ENCODE results near the gene CSMD2.

DNA sequence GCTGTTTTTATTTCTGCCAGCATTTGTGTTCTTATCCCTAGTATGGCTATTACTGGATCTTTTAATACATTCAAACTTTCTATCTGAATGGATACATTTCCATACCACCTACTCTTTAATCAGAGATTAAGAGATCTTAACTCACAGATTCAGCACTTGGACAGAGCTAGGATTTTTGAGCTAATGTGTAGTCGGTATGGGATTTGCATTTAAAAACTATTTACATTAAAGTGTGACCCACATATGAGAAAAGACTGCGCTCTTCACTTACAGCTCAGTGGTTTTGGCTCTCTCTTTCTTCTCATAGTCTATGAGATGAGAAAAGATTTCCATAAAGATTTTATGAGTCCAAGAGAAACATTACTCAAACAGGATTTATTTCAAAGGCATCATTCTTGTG, 284.7 kb downstream of the CSMD2 start:
- TF ChIP-seq, protein P1, sequence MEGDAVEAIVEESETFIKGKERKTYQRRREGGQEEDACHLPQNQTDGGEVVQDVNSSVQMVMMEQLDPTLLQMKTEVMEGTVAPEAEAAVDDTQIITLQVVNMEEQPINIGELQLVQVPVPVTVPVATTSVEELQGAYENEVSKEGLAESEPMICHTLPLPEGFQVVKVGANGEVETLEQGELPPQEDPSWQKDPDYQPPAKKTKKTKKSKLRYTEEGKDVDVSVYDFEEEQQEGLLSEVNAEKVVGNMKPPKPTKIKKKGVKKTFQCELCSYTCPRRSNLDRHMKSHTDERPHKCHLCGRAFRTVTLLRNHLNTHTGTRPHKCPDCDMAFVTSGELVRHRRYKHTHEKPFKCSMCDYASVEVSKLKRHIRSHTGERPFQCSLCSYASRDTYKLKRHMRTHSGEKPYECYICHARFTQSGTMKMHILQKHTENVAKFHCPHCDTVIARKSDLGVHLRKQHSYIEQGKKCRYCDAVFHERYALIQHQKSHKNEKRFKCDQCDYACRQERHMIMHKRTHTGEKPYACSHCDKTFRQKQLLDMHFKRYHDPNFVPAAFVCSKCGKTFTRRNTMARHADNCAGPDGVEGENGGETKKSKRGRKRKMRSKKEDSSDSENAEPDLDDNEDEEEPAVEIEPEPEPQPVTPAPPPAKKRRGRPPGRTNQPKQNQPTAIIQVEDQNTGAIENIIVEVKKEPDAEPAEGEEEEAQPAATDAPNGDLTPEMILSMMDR (IDR thresholded peaks at IDR 0.05), result no peak
- TF ChIP-seq POLR2A (IDR thresholded peaks at IDR 0.05), result no peak
